Measurements from ENCODE around the gene OSBPL2.

- TF ChIP-seq, protein P1, sequence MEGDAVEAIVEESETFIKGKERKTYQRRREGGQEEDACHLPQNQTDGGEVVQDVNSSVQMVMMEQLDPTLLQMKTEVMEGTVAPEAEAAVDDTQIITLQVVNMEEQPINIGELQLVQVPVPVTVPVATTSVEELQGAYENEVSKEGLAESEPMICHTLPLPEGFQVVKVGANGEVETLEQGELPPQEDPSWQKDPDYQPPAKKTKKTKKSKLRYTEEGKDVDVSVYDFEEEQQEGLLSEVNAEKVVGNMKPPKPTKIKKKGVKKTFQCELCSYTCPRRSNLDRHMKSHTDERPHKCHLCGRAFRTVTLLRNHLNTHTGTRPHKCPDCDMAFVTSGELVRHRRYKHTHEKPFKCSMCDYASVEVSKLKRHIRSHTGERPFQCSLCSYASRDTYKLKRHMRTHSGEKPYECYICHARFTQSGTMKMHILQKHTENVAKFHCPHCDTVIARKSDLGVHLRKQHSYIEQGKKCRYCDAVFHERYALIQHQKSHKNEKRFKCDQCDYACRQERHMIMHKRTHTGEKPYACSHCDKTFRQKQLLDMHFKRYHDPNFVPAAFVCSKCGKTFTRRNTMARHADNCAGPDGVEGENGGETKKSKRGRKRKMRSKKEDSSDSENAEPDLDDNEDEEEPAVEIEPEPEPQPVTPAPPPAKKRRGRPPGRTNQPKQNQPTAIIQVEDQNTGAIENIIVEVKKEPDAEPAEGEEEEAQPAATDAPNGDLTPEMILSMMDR (IDR thresholded peaks at IDR 0.05) = no peak
- no peak for TF ChIP-seq EP300 (IDR thresholded peaks at IDR 0.05)
Measured at GRCh38 chr20:62338294-62338620, 99.9 kb downstream of the OSBPL2 start.
